BE2C (cell line): ENCODE data around the gene EIF3D.

ENCODE experiments used
- DNase-seq: peaks from one replicate; pipeline ENCODE4 v3.0.0-alpha.2; 2020
- H3K27me3 ChIP-seq: fragments of 250-450 bp; sonication (Bioruptor Pico); 2 replicates; pipeline ENCODE4 v1.5.1; 2020; ENCODE audit warnings: mild to moderate bottlenecking
- H3K36me3 ChIP-seq: fragments of 250-450 bp; sonication (Bioruptor Pico); 2 replicates; pipeline ENCODE4 v1.5.1; 2020; ENCODE audit warnings: mild to moderate bottlenecking
- H3K4me1 ChIP-seq: fragments of 250-450 bp; sonication (Bioruptor Pico); 2 replicates; pipeline ENCODE4 v1.5.1; 2020
- H3K4me3 ChIP-seq: 2 replicates; pipeline ENCODE4 v1.5.1; 2011; ENCODE audit warnings: low read depth, low read length
- H3K9me3 ChIP-seq: fragments of 250-450 bp; sonication (Bioruptor Pico); 2 replicates; pipeline ENCODE4 v1.5.1; 2020
- TF ChIP-seq, protein P1 (sequence below): IDR thresholded peaks from 2 replicates; pipeline ENCODE4 v1.5.1; 2012; ENCODE audit warnings: mild to moderate bottlenecking, low read depth, low read length

EIF3D gene

DNA sequence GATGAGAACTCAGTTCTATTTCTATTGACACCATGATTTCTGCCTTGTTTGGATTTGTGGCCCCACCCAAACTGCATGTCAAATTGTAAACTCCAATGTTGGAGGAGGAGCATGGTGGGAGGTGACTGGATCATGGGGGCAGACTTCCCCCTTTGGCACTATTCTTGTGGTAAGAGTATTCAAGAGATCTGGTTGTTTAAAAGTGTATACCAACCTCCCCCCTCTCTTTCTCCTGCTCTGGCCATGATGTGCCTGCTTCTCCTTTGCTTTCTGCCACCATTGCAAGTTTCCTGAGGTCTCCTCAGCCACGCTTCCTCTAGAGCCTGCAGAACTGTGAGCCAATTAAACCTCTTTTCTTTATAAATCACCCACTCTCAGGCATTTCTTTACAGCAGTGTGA lies 14.2 kb downstream of the EIF3D start:
- Histone ChIP-seq H3K27me3 (no peaks in the 10 kb centered on the region), H3K4me1 (no peaks in the 10 kb centered on the region), H3K4me3 (no peak overlapping the region), H3K9me3 (no peaks in the 10 kb centered on the region), H3K36me3 (peaks cover 97% of the 10 kb centered on the region)
- no peak for DNase-seq
- TF ChIP-seq, protein P1, sequence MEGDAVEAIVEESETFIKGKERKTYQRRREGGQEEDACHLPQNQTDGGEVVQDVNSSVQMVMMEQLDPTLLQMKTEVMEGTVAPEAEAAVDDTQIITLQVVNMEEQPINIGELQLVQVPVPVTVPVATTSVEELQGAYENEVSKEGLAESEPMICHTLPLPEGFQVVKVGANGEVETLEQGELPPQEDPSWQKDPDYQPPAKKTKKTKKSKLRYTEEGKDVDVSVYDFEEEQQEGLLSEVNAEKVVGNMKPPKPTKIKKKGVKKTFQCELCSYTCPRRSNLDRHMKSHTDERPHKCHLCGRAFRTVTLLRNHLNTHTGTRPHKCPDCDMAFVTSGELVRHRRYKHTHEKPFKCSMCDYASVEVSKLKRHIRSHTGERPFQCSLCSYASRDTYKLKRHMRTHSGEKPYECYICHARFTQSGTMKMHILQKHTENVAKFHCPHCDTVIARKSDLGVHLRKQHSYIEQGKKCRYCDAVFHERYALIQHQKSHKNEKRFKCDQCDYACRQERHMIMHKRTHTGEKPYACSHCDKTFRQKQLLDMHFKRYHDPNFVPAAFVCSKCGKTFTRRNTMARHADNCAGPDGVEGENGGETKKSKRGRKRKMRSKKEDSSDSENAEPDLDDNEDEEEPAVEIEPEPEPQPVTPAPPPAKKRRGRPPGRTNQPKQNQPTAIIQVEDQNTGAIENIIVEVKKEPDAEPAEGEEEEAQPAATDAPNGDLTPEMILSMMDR: no peak

DNA sequence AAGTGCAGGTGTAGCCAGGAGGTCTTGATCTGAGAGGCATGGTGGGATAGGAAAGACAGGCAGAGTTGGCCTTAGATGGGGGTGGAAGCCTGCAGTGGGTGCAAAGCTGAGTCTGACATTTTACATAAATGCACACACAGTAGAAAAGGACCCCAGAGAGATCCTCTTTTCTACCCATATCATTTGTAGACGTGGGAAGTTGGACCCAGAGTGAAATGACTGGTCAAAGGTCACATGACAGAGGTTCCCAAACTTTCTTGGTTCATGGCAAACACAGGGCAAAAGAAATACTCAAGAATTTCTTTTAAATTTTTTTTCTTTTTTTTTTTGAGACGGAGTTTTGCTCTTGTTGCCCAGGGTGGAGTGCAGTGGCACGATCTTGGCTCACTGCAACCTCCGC lies 16.0 kb downstream of the EIF3D start:
- H3K4me1 ChIP-seq: no peaks in the 10 kb centered on the region
- no peaks in the 10 kb centered on the region for H3K9me3 ChIP-seq
- DNase-seq: no peak
- TF ChIP-seq, protein P1: no peak
- H3K4me3 ChIP-seq: no peak overlapping the region
- peaks cover 80% of the 10 kb centered on the region for H3K36me3 ChIP-seq
- no peaks in the 10 kb centered on the region for H3K27me3 ChIP-seq

DNA sequence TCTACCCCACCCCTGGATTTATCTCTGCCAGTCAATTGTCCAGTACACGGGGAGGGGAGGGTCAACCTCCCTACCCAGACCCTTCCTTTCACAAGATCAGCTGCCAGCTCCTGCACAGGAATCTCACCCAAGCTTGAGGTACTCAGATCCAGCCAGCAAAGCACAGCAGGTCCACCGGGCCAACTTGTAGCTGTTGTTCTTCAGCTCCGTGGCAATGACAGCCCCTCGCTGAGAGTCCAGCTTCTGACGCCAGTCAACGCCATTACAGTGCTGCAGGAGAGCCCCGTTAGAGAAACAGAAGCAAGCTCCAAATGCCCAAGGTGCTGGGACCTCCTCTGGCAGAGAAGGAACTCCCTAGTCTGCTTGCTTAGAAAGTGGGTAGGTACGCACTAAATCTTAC lies 16.6 kb downstream of the EIF3D start:
- peaks cover 2% of the 10 kb centered on the region; the same call in 1 of the 2 replicates for H3K4me1 ChIP-seq
- TF ChIP-seq, protein P1: no peak
- H3K36me3 ChIP-seq: peaks cover 74% of the 10 kb centered on the region
- no peak overlapping the region for H3K4me3 ChIP-seq
- DNase-seq: no peak
- no peaks in the 10 kb centered on the region for H3K27me3 ChIP-seq
- H3K9me3 ChIP-seq: no peaks in the 10 kb centered on the region; the same call in 1 of the 2 replicates

DNA sequence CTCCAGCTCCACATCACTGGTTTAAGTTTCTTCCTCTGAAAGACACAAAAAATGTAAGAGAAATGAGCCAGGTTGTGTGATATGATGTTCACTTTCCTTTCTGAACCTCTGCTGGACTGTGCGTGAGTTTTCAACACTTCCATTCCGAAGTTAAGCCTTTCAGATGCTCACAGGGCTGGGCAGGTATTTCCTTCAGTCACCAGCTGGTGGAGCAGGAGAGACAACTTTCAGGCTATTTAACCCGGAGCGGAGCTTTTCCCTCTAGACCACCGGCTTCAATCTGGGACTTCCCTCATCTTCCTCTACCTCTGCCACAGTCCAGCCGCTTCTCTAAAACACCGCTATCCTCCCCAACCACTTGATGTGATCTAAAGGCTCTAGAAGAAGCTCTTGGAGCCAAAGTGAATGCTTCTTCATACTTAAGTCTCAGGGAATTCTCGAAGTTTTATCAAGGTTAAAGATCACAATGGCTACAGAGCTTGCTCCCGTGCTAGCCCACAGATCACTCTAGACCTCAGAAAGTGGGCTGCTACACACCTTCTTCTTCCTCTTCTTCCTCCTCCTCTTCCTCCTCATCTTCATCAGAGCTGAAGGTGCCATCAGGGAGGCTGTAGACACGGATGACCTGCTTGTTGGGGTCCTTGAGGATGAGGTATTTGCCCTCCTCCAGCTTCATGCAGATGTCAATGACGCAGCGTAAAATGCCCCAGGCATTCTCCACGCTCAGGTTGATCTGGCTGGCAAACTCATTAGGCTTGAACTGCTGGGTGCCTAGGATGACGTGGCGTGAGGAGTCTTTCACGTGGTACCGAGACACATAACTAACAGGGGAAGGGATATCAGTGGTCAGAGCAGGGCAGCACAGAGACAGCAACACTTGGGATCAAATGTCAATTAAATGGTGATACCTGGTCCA lies 17.7 kb downstream of the EIF3D start:
- Histone ChIP-seq H3K27me3 (no peaks in the 10 kb centered on the region), H3K4me1 (peaks cover 7% of the 10 kb centered on the region), H3K4me3 (no peak overlapping the region), H3K36me3 (peaks cover 62% of the 10 kb centered on the region), H3K9me3 (no peaks in the 10 kb centered on the region; the same call in 1 of the 2 replicates)
- peak; percentile 69 for DNase-seq
- TF ChIP-seq, protein P1: peak; percentile 78

DNA sequence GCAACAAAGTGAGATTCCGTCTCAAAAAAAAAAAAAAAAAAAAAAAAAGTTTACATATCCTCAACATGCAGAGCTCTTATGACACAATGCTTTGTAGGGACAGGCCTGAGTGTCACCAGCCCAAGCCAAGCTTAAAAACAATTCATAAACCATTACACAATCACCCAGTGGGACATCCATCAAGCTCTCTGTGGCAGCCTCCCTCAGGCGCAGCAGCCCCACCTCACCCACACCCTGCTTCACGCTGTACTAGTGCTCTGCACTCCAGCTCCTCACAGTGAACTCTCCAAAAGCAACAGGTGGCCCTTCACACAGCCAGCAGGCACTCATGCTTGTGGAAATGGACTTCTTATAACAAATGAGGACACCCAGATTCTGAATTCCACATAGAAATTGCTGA lies 18.6 kb downstream of the EIF3D start:
- H3K4me3 ChIP-seq: no peak overlapping the region
- H3K27me3 ChIP-seq: no peaks in the 10 kb centered on the region
- peaks cover 60% of the 10 kb centered on the region for H3K36me3 ChIP-seq
- no peaks in the 10 kb centered on the region; the same call in 1 of the 2 replicates for H3K9me3 ChIP-seq
- DNase-seq: no peak
- peaks cover 7% of the 10 kb centered on the region for H3K4me1 ChIP-seq
- TF ChIP-seq, protein P1: no peak

GRCh38 chr22:36507518-36508010 lies 21.4 kb downstream of the EIF3D start:
- Histone ChIP-seq H3K36me3 (peaks cover 49% of the 10 kb centered on the region), H3K9me3 (no peaks in the 10 kb centered on the region; the same call in 1 of the 2 replicates), H3K4me3 (peak overlapping the region; percentile 45), H3K4me1 (peaks cover 7% of the 10 kb centered on the region), H3K27me3 (no peaks in the 10 kb centered on the region)
- no peak for DNase-seq
- TF ChIP-seq, protein P1: no peak
